Activated CD8-positive, alpha-beta memory T cell treated with anti-CD3 and anti-CD28 coated beads for 24 hours (primary cell): Measurements from ENCODE around the gene RNLS.
A peak's percentile ranks its signal among the peaks of the same experiment; 100 is the strongest.
"Not testable (repeated sequence)": the region's sequence is repeated elsewhere in the genome, so short reads cannot be mapped to it uniquely, and the experiment has no call there.

Experiments
- DNase-seq: peaks from one replicate; pipeline ENCODE4 v3.0.0-alpha.2; 2020

The RNLS gene

DNA sequence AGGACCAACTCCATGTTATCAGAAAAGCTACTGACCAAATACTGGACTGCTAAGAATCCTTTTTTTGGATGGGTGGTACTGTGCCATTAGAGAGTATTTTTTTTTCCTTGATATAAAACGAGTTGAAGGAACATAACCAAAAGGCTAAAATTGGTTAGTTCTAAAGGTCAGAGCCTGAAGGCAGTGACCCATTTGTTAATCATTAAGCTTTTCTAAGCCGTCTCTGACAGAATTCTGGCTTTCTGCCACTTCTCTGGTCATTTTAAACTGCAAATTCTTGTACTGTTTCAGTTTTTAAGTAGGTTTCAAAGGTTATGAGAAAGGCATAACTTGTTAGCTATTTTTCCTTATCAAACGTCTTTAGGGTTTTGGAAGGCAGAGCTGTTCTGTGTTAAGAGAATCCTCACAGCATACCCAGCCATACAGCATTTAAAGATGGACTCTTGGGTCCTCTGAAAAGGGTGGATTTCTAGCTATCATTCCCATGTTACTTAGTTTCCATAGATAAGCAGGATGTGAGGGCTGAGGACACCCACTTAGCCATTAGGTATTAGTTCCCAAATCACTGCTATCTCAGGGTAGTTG lies 196.8 kb downstream of the RNLS start:
- no peak for DNase-seq

DNA sequence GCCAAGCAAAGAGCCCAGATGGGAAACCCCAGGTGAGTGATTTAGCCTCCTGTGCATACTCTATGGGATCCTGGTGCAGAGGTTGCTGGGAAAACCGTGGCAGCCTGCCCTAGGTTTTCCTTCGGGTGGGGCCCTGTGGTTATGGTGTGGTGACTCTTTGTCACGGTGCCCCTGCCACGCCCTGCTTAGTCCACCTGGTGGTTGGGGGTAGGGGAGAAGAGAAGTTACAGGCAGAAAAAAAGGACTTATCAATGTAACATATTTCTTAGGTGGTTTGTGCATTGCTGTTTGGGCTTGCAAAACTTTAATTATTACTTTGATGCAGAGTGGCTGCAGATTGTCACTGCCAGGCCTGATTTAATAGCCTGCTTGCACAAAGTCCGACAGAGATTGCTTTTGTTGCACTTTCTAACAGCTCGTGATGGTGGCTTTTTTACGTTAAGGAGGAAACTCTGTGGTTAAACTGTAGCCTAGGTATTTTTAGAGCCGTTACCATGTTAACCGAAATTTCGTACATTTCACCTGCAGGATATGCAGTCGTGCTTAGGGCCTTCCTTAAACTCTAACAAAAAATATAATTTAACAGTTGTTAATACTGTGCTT lies 197.4 kb downstream of the RNLS start:
- DNase-seq = peak; percentile 67

DNA sequence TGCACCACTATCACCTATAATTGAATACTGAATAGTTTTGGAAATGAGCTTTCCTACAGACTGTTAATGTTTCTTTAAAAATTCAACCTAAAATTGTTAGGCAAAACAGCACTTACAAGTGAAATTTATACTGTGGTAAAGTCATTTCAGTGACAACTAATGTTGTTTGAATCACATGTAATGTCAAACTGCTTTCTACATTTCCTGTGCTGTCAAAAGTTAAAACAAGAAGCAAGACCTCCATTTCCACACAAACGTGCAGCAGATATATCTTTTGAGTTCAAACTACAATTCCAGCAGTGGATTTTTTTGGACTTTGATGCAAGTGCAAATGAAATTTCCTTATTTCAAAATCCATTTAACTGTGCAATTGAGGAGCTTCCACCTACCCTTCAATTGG lies 199.8 kb downstream of the RNLS start:
- DNase-seq = no peak

DNA sequence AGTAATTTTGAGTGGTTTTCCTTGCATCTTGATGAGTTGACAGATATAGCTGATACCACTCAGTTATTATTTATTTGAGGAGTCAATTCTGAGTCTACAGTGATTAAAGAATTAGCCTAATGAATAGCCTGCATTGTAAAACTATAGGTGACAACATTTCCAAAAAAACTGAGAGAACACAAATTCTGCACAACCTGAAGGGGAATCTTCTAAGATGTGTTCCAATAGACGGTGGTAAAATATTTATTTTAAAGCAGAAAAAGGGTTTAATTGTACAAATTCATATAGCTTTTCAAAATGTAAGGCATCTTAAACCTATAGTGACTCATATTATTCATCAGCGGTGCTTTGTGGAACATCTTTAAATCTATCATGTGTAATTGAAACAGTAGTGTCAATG lies 200.4 kb downstream of the RNLS start:
- DNase-seq = no peak

DNA sequence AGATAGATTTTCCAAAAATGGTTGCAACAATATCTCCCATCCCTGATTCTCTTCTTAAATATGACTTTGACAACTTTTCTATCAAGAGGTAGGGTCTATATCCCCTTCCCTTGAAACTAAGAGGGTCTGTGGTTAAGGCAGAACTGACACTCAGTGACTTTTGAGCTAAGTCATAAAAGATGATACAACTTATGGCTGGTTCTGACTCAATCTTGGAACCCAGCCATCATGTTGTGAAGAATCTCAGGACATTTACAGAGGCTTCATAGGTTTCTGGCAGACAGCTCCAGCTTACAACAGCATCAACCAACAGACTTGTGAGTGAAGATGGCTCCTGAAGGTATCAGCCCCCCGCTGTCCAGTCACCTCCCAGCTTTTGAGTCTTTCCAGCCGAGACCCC lies 203.5 kb downstream of the RNLS start:
- no peak for DNase-seq

DNA sequence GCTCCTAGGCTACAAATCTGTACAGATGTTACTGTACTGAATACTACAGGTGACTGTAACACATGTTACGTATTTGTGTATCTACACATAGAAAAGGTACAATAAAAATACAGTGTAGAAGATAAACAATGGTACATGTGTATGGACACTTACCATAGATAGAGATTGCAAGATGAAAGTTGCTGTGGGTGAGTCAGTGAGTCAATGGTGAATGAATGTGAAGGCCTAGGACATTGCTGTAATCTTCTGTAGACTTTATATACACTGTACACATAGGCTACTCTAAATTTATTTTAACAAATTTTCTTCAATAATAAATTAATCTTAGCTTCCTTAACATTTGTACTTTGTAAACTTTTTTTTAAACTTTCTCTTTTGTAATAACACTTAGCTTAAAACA lies 205.6 kb downstream of the RNLS start:
- no peak for DNase-seq

DNA sequence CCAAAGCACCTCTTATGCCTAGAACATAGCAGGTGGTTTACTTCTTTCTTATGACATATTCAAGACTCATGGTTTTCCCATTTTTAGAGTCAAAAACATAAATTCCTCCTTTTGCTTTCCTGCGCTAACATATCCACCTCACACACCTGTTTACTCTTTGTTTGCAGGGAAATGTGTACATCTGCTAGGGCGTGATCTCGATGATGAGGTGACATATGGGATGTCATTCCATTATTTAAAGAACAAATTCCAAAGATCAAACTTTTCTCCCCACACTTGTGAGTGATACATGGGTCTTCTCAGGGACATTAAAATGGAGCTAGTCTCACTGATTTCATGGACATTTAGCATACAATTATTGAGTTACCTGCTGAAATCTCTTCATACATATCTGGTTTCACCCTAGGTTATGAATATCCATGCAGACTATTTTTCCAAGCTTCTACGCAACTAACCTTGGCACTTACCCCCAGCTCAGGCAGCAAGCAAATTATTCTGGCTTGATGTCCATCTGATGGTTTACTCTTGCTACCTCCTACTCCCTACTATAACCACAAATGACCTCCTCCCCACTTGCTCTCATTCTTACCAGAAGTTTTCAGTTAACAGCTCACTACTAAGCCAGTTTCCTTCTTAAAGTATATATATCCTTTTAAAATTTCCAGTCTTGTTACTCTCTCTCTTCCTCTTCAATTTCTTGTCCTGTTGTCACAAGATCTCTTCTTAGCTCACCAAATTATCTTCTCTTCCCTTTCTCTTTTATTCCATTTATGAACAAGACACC lies 208.5 kb downstream of the RNLS start:
- no peak for DNase-seq

DNA sequence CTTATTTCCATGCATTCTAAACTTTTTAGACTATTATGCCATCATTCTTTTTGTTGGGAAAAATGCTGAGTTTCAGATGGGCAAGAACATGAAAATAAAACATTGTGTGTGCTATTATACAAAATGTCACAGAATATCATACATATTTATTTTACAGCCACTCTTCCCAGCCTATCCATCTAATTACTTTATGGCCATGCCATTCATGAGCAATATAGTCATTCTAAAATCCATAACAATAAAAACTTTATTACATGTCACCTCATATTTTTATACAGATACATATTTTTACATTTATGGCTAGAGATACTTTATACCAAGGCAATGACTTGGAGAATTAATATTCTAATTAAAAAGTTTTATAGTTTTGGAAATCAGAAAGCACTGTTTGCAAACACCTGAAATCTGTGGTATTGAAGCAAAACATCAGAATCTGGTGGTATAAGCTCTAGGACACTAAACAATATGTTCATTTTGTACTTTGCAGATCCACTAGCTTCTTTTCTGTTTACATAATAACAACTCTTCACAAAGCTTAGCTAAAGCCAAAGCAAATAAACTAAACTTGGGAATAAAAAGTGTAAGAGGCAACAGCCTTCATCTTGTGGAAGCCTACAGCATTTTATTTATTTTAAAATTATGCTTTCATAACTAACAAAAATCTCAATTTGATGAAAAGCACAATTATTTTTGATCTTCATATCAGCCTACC lies 210.1 kb downstream of the RNLS start:
- DNase-seq = no peak

DNA sequence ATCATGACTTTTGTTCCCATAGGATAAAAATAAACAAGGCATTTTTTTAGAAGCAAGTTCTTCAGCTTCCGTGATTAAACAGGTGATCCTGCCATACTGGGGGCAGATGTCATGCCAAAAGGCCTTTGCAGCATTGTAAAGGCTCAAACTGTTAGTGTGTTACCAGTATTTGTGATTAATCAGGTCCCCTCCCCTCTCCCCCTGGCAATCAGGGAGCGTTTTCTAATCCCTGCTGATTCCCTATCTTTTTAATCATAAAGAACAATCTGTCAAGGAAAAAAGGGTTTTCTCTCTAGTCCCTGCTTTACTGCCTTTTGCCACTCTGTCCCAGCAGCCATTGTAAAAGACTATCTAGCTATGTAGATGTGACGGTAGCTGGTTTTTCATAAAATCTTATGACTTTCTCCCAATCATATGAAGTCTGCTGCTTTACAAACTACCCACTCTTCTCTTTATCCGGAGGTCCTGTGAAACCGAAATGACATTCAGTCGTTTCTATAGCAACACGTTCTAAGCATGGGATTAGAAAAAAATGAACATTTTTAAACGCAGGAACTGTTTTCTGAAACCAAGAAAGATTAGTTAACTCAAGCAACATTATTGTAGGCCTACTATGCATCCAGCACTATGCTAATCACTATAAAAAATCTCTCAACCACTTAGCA lies 210.9 kb downstream of the RNLS start:
- DNase-seq = no peak

DNA sequence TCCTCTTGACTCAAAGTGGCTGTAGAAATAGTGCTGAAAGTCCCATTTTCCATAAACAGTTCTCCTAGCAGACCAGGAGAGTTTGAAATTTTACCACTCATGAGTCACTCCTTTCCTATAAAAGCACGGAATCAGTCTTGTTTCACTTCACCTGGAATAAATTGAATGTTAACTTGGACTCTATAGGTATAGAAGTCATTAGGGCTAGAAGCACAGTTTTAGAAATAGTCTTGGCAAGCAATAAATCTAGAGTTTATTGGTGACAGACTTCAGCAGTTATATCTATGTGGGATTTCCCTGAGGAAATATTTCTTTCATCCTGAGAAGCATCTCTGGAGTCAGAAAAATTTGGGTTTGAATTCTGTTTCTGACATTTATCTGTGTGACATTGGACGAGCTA lies 212.4 kb downstream of the RNLS start:
- no peak for DNase-seq

DNA sequence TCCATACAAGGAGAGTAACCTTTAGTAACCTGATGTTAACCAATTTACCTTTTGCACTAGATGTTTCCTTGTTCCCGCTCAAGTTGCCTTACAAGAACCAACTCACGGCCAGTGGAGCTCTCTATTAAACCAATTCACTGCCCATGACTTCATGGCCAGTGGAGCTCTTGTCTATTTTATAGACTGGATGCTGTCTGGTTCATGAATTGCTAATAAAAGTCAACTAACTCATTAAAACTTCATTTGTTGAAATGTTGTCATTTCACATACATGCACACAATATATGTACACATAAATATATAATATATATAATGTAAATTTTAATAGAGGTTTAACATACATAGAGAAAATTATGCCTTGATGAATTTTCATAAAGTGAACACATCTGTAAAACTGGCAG lies 216.3 kb downstream of the RNLS start:
- DNase-seq = no peak

DNA sequence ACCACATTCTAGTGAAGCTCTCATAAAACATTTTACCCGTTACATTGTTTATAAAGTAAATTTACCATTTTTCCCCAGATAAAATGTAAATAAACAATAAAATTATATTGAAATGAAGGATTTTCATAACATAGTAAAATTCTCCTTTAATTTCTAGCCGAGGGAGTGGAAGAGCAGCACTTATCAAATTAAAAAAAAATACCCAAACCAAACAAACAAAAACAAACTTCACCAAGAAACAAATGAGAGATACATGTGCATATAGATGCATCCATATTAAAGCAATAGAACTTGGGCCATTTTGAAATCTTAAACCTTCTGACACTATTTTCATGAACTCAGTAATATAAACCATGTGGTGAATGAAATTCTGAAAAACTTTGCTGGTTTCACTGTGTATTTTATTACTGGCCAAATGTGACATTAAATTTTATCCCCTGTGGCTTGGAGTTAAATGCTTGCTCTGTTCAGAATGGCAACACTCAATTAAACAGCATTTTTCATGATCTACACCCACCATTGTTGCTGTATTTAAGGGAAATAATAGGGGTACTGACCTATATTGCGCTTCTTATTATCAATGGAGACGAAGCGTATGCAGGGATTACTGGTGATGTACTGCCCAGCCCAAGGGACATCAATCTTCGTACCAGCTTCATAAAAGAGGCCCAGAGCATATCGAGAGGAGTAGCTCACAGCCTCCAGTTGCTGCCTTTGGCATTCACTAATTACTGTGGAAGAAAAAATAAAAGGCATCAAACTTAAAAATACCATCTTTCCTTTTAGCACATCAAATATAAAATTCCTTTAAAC lies 220.9 kb downstream of the RNLS start:
- no peak for DNase-seq

DNA sequence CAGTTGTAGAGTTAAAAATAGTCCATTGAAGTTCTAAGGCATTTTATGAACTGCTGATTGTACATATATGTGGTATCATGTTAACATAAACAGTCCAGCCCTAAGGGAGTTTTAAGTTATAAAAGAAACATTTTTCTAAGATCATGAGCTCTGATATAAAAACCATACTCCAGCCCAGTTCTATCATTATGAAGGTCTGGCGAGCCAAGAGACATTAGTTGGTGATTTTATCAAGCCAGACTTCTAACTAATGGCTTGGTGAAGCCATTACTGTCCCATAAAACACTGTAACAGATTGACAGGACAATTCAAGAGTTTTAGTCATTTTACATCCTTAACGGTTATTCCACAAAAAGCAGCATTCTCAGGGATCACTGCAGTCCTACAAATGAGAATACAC lies 221.6 kb downstream of the RNLS start:
- no peak for DNase-seq

DNA sequence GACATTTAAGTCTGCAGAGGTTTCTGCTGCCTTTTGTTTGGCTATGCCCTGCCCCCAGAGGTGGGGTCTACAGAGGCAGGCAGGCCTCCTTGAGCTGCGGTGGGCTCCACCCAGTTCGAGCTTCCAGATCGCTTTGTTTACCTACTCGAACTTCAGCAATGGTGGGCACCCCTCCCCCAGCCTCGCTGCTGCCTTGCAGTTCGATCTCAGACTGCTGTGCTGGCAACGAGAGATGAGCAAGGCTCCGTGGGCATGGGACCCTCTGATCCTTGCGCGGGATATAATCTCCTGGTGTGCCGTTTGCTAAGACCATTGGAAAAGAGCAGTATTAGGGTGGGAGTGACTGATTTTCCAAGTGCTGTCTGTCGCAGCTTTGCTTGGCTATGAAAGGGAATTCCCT lies 227.4 kb downstream of the RNLS start:
- DNase-seq = not testable (repeated sequence)

DNA sequence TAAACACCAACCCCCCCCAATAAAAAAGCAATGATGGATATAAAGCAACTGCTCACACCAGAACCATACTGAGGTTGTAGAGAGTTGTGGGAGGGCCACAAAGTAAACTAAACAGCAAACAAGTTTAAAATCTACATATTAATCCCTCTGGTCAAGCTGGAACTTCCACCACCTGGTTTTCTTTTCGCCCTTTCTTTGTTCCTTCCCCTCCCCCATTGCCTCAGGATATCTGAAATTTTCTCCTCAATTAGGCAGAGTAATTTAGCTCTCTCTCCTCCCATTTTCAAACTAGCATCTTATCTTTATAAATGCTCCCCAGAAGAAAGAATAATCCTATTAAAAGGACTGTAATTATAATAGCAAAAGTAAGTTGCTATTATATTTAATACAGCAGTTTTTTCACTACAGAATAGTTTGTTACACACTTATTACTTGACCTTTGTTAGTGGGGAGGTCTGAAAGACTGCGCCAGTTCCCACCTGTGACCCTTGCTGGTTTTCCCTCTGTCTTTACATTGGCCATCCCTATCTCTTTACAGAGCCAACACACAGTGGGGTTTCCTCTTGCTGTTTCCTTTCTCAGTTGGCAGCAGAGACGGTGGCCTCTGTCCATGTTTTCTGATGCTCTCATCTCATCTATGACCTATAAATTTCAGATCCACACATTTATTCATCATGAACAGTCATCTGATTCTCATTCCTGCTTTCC lies 235.4 kb downstream of the RNLS start:
- no peak for DNase-seq

DNA sequence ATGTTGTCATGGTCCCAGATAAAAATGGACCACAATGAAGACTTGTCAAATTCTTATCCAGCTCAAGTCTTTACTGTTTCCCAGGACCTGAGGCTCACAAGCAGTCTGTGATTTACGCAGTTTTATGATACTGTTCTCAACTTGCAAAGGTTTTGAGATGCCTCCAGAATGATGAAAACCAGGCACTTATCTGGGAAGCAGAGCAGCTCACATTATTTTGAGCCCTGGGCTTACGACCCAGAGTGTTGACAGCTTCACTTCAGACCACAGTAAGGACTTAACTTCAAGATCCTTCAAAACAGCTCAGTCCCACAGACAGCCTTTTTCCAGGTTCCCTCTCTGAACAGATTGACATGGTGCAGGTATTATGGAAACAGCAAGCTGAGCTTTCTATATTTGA lies 236.1 kb downstream of the RNLS start:
- no peak for DNase-seq

DNA sequence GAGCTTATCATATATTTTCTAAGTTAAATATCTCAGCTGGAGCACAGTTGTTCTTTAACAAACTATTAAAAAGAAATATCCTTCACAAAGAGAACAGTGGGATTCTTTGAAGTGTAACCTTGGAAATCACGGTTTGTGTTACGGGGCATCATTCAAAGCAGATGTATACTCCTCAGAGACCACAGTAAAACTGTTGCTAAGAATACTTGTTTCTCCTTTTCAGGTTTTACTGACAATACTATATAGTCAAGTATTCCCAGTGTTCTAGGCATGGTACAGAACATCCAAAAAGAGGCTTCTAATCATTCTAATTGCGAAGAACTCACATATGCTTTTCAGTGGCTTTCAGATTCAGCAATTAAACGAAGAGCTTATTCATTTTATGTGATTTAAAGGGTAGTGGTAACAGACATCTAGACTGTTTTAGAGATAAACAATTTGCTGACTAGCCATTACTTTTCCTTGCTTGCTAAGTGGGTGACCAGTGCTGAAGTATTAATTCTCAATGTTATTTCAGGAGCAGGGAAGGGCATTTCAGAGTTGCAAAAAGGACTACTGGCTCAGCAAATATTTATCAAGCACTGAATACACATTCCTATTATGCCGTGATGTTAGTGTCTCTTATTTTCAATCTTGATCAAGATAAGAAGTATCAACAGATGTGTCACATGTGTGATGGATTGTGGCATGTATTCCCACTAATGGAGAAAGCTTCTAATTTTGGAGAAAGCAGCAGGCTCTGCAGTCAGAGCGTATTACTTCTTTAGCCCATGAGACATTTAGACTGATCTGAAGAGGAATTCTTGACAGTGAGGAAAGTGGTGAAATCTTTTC lies 236.8 kb downstream of the RNLS start:
- DNase-seq = no peak

DNA sequence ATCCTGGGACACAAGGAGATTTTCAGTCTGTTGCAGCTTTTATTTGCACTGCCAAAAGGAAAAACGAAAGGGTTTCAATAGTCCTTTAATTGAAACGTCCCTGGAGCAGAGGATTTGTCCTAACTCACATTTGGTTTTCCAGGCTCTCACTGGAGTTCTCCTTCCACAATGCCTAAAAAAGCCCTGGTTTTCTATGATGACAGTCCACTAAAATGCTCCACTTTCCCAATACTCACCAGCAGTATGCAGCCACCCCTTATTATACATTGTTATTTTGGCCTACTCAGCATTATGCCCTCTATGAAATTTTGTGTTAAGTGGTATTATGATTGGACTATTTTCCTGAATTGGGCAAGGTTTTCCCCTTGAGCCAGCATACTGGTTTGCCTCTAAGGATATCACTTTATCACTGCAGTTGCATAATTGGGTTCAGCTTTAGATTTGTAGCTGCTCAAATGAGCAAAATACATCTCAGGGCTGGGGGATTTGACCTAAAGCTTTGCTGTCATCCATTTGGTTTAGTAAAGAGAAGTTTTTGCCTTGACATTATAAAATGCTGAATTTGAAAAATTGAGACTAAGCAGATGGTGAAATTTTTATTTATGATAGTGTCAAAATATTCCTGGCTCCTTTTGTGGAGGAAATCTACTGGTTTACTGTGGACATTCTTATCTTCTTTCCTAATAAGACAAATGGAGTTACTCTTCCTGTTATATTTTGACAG lies 239.2 kb downstream of the RNLS start:
- DNase-seq = no peak

DNA sequence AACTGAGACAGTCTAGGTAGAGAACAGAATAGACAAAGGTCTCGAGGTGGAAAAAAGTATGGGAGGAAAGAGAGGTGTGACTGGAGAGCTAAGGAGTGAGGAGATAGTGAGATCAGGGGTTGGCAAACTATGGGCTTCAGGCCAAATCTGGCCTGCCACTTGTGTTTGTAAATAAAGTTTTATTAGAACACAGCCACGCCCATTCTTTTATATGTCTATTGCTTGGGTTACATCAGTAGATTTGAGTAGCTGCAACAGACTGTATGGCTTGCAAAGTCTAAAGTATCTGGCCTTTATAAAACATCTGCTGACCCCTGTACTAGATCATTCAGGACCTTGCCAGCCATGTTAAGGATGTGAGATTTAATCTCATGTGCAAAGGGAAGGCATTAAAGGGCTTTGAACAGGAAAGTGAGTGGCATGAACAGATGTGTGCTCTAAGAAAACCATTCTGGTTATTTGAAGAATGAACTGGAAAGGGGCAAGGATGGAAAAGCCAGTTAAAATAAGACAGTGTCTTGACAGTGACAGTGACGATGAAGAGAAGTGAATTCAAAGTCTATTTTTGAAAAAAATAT lies 240.3 kb downstream of the RNLS start:
- DNase-seq = no peak

DNA sequence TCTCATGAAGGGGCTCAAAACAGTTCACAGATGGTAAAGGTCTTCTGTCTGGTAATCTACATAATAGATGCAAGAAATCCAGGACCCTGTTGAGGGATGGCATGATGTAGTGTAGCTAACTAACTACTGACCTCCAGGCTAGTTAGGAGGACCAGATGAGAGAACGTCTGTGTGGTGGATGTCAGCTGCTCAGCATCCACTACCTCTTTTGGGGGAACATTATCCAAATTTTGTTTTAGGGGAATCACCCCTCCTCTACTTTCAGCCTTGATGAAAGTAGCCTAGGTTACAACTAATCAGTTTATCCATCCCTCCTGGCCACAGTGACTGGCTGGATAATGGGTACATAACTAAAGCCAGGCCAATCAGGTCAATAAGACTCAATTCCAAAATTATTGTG lies 246.0 kb downstream of the RNLS start:
- no peak for DNase-seq
